Thyroid gland (tissue), 4 donors: Measurements from ENCODE around the gene FBXL17.

ENCODE experiments used
- POLR2A ChIP-seq, 2 donors: fragments of 450-650 bp; IDR thresholded peaks; one replicate each; pipeline ENCODE4 v1.6.1; 2017; ENCODE audit warnings: antibody characterized with exemption in 2 of 2, mild to moderate bottlenecking in 2 of 2, moderate library complexity in 1 of 2
- TF ChIP-seq, protein P1 (sequence below), 6 experiments: fragments of 200-600 bp in 3 of 6; fragments of 450-650 bp in 3 of 6; sonication (generic) in 3 of 6; IDR thresholded peaks; one replicate each; pipeline ENCODE4 v1.5.1; 2016 to 2019; ENCODE audit warnings: antibody characterized with exemption in 6 of 6, mild to moderate bottlenecking in 2 of 6, inconsistent platforms in 1 of 6, moderate library complexity in 1 of 6

DNA sequence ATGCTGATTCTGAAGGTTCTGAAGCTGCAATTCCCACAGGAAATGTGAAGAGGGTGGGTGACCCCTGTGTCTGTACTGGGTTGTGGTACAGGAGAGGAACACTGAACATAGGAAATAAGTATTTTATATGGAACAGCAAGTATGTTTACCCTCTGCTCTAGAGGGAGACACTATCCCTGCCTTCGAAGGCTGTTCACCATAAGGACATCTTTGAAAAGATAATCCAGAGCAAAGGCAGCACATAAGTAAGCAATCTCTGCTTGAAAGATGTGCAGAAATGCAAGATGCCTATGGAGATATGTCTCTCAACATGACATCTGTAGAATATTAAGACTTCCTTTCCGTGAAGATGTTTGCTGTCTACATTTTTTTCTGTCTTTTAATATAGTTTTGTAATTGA, 526.7 kb downstream of the FBXL17 start:
- no peak for TF ChIP-seq POLR2A (IDR thresholded peaks at IDR 0.05)
- TF ChIP-seq, protein P1, sequence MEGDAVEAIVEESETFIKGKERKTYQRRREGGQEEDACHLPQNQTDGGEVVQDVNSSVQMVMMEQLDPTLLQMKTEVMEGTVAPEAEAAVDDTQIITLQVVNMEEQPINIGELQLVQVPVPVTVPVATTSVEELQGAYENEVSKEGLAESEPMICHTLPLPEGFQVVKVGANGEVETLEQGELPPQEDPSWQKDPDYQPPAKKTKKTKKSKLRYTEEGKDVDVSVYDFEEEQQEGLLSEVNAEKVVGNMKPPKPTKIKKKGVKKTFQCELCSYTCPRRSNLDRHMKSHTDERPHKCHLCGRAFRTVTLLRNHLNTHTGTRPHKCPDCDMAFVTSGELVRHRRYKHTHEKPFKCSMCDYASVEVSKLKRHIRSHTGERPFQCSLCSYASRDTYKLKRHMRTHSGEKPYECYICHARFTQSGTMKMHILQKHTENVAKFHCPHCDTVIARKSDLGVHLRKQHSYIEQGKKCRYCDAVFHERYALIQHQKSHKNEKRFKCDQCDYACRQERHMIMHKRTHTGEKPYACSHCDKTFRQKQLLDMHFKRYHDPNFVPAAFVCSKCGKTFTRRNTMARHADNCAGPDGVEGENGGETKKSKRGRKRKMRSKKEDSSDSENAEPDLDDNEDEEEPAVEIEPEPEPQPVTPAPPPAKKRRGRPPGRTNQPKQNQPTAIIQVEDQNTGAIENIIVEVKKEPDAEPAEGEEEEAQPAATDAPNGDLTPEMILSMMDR (IDR thresholded peaks at IDR 0.05): no peak
